Erythroblast (primary cell): ENCODE measurements around the gene PRIM1.

Experiments used
- DNase-seq, 2 experiments: peaks; one replicate each; lab custom pipeline; 2025; lab: John Stamatoyannopoulos, UW
- GATA1 ChIP-seq: IDR thresholded peaks from 2 replicates; pipeline ENCODE4 v1.6.1; 2011; ENCODE audit warnings: low read depth, mild to moderate bottlenecking, control low read depth, low read length, moderate library complexity
- POLR2A ChIP-seq: IDR thresholded peaks from 2 replicates; pipeline ENCODE4 v1.6.1; 2011; ENCODE audit warnings: mild to moderate bottlenecking, low read length

PRIM1 gene

DNA sequence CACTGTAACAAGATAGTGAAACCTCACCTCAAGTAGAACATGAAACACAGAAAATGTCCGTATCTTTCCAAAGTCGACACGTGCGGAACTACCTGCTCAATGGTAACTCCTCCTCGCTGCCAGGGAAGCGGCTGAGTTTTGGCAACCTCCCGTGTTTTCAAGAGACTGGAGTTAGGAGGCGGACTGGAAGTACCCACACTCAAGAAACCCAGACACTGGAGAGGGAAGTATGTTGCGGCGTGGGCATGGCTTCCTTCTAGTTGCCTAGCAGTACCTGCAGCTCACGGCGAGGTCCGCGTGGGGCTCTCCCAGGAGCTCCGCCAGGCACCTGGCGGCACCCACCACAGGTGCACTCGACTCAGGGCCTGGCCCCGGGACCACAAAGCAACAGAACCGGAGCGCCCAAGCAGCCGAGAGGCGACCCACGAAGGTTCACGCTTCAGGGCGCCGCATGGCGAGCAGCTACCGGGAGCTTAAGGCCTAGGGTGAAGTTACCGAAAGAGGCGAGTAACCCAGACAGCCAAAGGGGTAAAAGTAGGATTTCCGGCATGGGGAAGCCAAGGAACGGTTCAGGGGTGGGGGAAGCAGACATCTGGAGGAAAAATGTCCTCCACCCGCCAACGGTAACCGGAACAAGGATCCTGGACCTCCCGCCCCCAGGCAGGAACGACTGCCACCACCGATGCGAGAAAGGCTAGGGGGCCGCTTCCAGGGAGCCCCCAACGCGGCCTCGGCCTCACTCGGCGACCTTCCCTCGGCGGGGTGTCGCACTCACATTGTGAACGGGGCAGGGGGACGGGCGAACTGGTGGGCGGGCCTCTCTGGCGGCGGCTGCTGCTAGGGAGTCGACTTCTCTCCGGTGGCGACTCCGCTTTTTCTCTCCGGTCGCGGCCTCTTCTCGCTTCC is 64.6 kb downstream of the PRIM1 start:
- peak; percentile 73 to 83 for DNase-seq
- TF ChIP-seq GATA1 (no peak), POLR2A (no peak)

DNA sequence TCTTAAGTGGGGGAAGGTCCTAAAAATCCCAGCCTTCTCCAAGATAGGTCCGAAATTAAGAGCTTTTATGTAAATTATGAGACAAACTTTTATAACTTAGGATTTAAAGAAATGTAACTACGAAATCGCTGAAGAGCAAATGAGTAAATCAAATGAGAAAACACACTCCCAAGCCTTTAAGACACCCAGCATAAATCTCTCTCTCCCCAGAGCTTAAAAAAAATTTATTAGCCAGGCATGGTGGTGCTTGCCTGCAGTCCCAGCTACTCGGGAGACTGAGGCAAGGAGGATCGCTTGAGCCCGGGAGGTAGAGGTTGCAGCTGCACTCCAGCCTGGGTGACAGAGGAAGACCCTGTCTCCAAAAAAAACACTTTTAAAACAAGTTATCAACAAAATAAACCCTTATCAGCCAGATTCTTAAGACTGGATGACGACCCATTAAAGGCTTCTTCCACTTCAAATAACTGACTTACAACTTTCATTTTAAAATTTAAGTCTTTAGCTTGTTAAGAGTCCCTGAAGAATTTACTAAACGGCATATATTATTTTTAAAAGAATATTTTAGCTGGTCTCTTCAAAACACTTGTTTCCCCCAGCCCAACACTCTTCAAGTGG is 67.3 kb downstream of the PRIM1 start:
- DNase-seq, result peak; percentile 40 to 44
- TF ChIP-seq POLR2A (no peak), GATA1 (no peak)

DNA sequence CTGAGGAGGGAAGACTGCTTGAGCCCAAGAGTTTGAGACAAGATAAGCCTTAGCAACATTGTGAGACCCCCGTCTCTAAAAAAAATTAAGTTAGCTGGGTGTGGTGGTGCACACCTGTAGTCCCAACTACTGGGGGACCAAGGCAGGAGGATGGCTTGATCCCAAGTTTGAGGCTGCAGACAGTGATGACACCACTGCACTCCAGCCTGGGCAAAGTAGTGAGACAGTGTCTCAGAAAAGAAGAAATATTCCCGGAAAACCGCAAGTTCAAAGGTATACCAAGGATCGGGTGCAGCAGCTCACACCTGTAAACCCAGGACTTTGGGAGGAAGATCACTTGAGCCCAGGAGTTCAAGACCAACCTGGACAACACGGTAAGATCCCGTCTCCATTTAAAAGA is 69.8 kb downstream of the PRIM1 start:
- DNase-seq, result no peak
- TF ChIP-seq GATA1 (no peak), POLR2A (no peak)
